ENCODE results near the gene CLSTN1. TPM values are rescaled to one million over a fixed set of nuclear protein-coding genes. Genes with fewer than 3 reads are reported as not detected.

The CLSTN1 gene
- total and polyA plus RNA-seq, 12 donors = 37.1 to 79.8 (median 63.8) TPM

DNA sequence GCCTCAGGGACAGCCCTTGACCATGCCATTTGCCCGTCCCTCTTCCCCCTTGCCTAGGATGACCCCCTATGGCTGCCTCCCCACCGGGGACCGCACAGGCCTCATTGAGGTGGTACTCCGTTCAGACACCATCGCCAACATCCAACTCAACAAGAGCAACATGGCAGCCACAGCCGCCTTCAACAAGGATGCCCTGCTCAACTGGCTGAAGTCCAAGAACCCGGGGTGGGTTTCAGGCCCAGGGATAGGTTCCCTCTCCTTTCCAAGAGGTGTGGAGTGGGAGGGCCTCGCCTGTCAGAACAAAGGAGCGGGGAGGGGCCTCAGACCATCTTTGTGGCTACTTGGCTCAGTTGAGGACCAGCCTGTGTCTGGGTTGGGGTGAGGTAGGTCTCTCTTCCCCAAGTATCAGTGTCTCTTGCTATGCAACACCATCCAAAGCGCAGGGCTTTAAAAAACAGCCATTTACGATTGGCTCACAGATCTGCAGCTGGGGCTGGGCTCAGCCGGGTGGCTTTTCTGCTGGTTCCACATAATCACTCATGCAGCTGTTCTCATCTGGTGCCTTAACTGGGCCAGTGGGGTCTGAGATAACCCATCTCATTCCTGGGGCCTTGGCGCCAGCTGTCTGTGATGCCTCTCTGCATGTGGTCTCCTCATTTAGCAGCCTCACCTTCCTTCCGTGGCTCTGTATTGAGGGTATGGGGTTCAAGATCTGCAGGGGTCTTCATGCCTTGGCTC lies 100.5 kb downstream of the CLSTN1 start:
- no peak overlapping the region for H3K4me3 ChIP-seq
- DNase-seq = no peak
- H3K27me3 ChIP-seq = no peaks in the 10 kb centered on the region
- intact Hi-C loops (cut with DNase I) = loop anchor here in 8 of 10 donors (5.0 to 10.0 kb wide), 3 partner anchors 96 to 144 kb away; no protein-coding TSS in a partner anchor
- peaks cover 0 to 14% (median 0%) of the 10 kb centered on the region in 11 donors for H3K9me3 ChIP-seq
- peaks cover 0 to 96% (median 19%) of the 10 kb centered on the region in 9 donors for H3K36me3 ChIP-seq
- TF ChIP-seq, protein P1, sequence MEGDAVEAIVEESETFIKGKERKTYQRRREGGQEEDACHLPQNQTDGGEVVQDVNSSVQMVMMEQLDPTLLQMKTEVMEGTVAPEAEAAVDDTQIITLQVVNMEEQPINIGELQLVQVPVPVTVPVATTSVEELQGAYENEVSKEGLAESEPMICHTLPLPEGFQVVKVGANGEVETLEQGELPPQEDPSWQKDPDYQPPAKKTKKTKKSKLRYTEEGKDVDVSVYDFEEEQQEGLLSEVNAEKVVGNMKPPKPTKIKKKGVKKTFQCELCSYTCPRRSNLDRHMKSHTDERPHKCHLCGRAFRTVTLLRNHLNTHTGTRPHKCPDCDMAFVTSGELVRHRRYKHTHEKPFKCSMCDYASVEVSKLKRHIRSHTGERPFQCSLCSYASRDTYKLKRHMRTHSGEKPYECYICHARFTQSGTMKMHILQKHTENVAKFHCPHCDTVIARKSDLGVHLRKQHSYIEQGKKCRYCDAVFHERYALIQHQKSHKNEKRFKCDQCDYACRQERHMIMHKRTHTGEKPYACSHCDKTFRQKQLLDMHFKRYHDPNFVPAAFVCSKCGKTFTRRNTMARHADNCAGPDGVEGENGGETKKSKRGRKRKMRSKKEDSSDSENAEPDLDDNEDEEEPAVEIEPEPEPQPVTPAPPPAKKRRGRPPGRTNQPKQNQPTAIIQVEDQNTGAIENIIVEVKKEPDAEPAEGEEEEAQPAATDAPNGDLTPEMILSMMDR (IDR thresholded peaks at IDR 0.05) = no peak
- WGBS, 2 donors = 98% methylated on average over 14 of the region's 14 CpGs
- H3K27ac ChIP-seq = no peak overlapping the region
- no peak for ATAC-seq
- H3K4me1 ChIP-seq = peaks cover 0 to 14% (median 0%) of the 10 kb centered on the region in 9 donors

DNA sequence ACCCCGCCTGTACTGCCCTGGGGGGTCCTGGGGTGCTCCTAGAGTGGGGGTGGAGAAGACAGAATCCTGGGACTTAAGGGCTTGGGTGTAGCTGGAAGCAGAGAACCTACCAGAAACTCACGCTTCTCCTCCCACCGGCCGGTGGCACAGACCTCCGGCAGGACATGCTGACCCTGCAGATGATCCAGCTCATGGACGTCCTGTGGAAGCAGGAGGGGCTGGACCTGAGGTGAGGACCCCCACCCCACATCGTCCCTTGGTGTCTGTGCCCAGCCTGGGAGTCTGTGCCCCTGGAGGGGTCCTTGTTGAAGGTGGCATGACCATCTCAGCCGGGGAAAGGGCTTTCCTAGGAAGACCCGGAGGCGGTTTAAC lies 101.4 kb downstream of the CLSTN1 start:
- intact Hi-C loops (cut with DNase I) = loop anchor here in 8 of 10 donors (5.0 to 10.0 kb wide), 3 partner anchors 95 to 145 kb away; no protein-coding TSS in a partner anchor
- ATAC-seq (no peak), DNase-seq (no peak)
- TF ChIP-seq, protein P1 (IDR thresholded peaks at IDR 0.05) = no peak
- H3K9me3 ChIP-seq = peaks cover 0 to 14% (median 0%) of the 10 kb centered on the region in 11 donors
- H3K27me3 ChIP-seq = no peaks in the 10 kb centered on the region
- H3K27ac ChIP-seq = no peak overlapping the region
- peaks cover 0 to 87% (median 19%) of the 10 kb centered on the region in 9 donors for H3K36me3 ChIP-seq
- peaks cover 0 to 23% (median 0%) of the 10 kb centered on the region in 9 donors for H3K4me1 ChIP-seq
- WGBS, 2 donors = 93 to 98% methylated on average over 10 of the region's 10 CpGs
- H3K4me3 ChIP-seq = no peak overlapping the region

DNA sequence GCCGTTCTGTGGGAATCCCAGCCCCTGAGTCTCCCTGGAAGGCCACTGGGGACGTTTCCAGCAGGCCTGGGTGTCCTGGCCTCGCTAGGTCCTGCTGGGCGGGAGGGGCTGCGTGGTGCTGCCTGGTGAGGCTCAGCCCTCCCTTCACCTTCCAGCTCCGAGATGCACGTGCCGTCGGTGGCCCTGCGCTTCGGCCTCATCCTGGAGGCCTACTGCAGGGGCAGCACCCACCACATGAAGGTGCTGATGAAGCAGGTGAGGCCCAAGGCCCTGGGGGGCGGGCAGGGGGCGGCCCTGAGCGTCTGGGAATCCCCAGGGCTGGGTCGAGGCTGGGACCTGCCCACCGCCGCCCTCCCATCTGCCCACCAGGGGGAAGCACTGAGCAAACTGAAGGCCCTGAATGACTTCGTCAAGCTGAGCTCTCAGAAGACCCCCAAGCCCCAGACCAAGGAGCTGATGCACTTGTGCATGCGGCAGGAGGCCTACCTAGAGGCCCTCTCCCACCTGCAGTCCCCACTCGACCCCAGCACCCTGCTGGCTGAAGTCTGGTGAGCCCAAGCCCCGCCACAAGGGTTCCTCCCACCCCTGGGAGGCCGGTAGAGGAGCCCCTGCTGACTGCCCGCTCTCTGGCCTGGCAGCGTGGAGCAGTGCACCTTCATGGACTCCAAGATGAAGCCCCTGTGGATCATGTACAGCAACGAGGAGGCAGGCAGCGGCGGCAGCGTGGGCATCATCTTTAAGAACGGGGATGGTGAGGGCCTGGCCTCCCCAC lies 102.0 kb downstream of the CLSTN1 start:
- TF ChIP-seq, protein P1 (IDR thresholded peaks at IDR 0.05) = peak; percentile 40 to 79 (median 61)
- peak in 2 of 8 donors; percentile 9 to 22 for ATAC-seq
- intact Hi-C loops (cut with DNase I) = loop anchor here in 8 of 10 donors (5.0 to 10.0 kb wide), 3 partner anchors 94 to 146 kb away; no protein-coding TSS in a partner anchor

More for the DNA sequence above, 102.0 kb downstream of the CLSTN1 start:
- peaks cover 0 to 14% (median 0%) of the 10 kb centered on the region in 11 donors for H3K9me3 ChIP-seq
- peaks cover 0 to 83% (median 19%) of the 10 kb centered on the region in 9 donors for H3K36me3 ChIP-seq
- H3K27ac ChIP-seq = no peak overlapping the region
- peaks cover 0 to 29% (median 0%) of the 10 kb centered on the region in 9 donors for H3K4me1 ChIP-seq
- WGBS, 2 donors = 70 to 75% methylated on average over 29 of the region's 29 CpGs
- DNase-seq = peak; percentile 32 to 43
- H3K27me3 ChIP-seq = no peaks in the 10 kb centered on the region
- H3K4me3 ChIP-seq = no peak overlapping the region

Data from heart right ventricle (tissue), 16 donors.